Measurements from ENCODE around the gene SUDS3.
"Not testable (repeated sequence)": the region's sequence is repeated elsewhere in the genome, so short reads cannot be mapped to it uniquely, and the experiment has no call there.

SUDS3 gene

GRCh38 chr12:118376089-118377020 is at the start of gene SUDS3:
Gene SUDS3, plus strand, starts transcription at chr12:118376555. Its CDS starts 137 bp downstream, at chr12:118376692.
- DNase-seq: peak; percentile 80 to 87

GRCh38 chr12:118326991-118327390 is 49.4 kb upstream of the SUDS3 start:
- DNase-seq: no peak

- no peak for DNase-seq
Observed at GRCh38 chr12:118327391-118327790, 49.0 kb upstream of the SUDS3 start.

GRCh38 chr12:118328486-118329330 is 47.6 kb upstream of the SUDS3 start:
- no peak for DNase-seq

GRCh38 chr12:118330421-118331018 is 45.8 kb upstream of the SUDS3 start:
- DNase-seq: no peak

GRCh38 chr12:118332511-118332910 is 43.8 kb upstream of the SUDS3 start:
- no peak for DNase-seq

- no peak for DNase-seq
Observed at GRCh38 chr12:118334241-118334640, 42.1 kb upstream of the SUDS3 start.

GRCh38 chr12:118334939-118335567 is 41.3 kb upstream of the SUDS3 start:
- no peak for DNase-seq

GRCh38 chr12:118336123-118336522 is 40.2 kb upstream of the SUDS3 start:
- no peak for DNase-seq

GRCh38 chr12:118337194-118337838 is 39.0 kb upstream of the SUDS3 start:
- DNase-seq: no peak

- no peak for DNase-seq
Observed at GRCh38 chr12:118342090-118342489, 34.3 kb upstream of the SUDS3 start.

GRCh38 chr12:118344829-118345228 is 31.5 kb upstream of the SUDS3 start:
- DNase-seq: no peak

- no peak for DNase-seq
Observed at GRCh38 chr12:118345355-118345754, 31.0 kb upstream of the SUDS3 start.

- DNase-seq: no peak
Observed at GRCh38 chr12:118346895-118347294, 29.5 kb upstream of the SUDS3 start.

- DNase-seq: no peak
Observed at GRCh38 chr12:118347916-118348315, 28.4 kb upstream of the SUDS3 start.

GRCh38 chr12:118350908-118351559 is 25.3 kb upstream of the SUDS3 start:
- no peak for DNase-seq

GRCh38 chr12:118353721-118354120 is 22.6 kb upstream of the SUDS3 start:
- no peak for DNase-seq

- DNase-seq: not testable (repeated sequence)
Observed at GRCh38 chr12:118354503-118354902, 21.9 kb upstream of the SUDS3 start.

GRCh38 chr12:118354903-118355302 is 21.5 kb upstream of the SUDS3 start:
- DNase-seq: no peak

- DNase-seq: no peak
Observed at GRCh38 chr12:118355843-118356242, 20.5 kb upstream of the SUDS3 start.

- no peak for DNase-seq
Observed at GRCh38 chr12:118356809-118357256, 19.5 kb upstream of the SUDS3 start.
